IPS-18a (cell line): Measurements from ENCODE around the gene WDR55.
"Not testable (repeated sequence)": the region's sequence is repeated elsewhere in the genome, so short reads cannot be mapped to it uniquely, and the experiment has no call there.

Source experiments
- H3K27ac ChIP-seq: one replicate; pipeline ENCODE4 v1.5.1; 2013; ENCODE audit warnings: low read length
- H3K27me3 ChIP-seq: one replicate; pipeline ENCODE4 v1.6.1; 2013; ENCODE audit warnings: mild to moderate bottlenecking, low read length; ENCODE audit not compliant: control insufficient read depth, insufficient read depth
- H3K36me3 ChIP-seq: one replicate; pipeline ENCODE4 v1.6.1; 2013; ENCODE audit warnings: low read depth, low read length; ENCODE audit not compliant: control insufficient read depth
- H3K4me1 ChIP-seq: one replicate; pipeline ENCODE4 v1.6.1; 2013; ENCODE audit warnings: low read depth, low read length; ENCODE audit not compliant: control insufficient read depth
- H3K4me3 ChIP-seq: one replicate; pipeline ENCODE4 v1.5.1; 2013; ENCODE audit warnings: low read length
- H3K9ac ChIP-seq: one replicate; pipeline ENCODE4 v1.6.1; 2013; ENCODE audit warnings: mild to moderate bottlenecking, low read length, moderate library complexity
- H3K9me3 ChIP-seq: one replicate; pipeline ENCODE4 v1.6.1; 2013; ENCODE audit warnings: low read depth, low read length; ENCODE audit not compliant: control insufficient read depth

WDR55 gene

DNA sequence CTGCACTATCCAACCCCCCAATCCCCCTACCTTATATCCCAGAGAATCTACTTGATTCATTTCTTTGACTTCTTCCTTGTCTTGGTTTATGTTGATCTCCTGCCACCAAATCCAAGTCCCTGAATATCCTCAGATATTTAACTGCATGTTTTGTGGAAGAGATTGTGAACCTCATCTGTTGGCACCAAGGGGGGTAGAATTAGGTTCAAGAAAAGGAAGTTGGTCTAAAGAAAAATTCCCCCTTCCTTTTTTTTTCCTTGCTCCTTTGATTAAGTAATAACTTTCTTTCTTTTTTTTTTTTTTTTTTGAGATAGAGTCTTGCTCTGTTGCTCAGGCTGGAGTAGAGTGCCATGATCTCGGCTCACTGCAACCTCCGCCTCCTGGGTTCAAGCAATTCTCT, 31.2 kb upstream of the WDR55 start:
- H3K27ac ChIP-seq: no peak overlapping the region
- H3K9me3 ChIP-seq: peaks cover 3% of the 10 kb centered on the region
- H3K9ac ChIP-seq: no peak overlapping the region
- H3K4me3 ChIP-seq: no peak overlapping the region
- peaks cover 42% of the 10 kb centered on the region for H3K27me3 ChIP-seq
- H3K4me1 ChIP-seq: no peaks in the 10 kb centered on the region
- H3K36me3 ChIP-seq: no peaks in the 10 kb centered on the region

DNA sequence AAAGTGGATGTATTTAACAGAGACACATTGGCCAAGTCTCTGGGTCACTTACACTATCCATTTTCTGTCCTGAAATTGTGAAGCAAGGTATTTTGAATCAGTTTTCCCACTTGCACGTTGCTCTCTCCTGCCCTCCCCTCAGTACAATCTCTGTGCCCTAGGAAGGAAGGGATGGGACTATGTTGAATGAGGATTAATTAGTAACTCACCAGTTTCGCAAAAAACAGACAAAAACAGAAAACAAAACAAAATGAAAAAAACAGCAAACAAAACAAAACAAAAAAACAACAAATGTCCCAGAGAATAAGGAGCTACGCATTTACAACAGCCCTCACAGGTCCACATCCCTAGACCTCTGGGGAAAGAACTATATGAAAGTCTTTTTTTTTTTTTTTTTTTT, 30.6 kb upstream of the WDR55 start:
- Histone ChIP-seq H3K9me3 (no peaks in the 10 kb centered on the region), H3K36me3 (no peaks in the 10 kb centered on the region), H3K27ac (no peak overlapping the region), H3K9ac (no peak overlapping the region), H3K27me3 (peaks cover 42% of the 10 kb centered on the region), H3K4me3 (no peak overlapping the region), H3K4me1 (peaks cover 3% of the 10 kb centered on the region)

DNA sequence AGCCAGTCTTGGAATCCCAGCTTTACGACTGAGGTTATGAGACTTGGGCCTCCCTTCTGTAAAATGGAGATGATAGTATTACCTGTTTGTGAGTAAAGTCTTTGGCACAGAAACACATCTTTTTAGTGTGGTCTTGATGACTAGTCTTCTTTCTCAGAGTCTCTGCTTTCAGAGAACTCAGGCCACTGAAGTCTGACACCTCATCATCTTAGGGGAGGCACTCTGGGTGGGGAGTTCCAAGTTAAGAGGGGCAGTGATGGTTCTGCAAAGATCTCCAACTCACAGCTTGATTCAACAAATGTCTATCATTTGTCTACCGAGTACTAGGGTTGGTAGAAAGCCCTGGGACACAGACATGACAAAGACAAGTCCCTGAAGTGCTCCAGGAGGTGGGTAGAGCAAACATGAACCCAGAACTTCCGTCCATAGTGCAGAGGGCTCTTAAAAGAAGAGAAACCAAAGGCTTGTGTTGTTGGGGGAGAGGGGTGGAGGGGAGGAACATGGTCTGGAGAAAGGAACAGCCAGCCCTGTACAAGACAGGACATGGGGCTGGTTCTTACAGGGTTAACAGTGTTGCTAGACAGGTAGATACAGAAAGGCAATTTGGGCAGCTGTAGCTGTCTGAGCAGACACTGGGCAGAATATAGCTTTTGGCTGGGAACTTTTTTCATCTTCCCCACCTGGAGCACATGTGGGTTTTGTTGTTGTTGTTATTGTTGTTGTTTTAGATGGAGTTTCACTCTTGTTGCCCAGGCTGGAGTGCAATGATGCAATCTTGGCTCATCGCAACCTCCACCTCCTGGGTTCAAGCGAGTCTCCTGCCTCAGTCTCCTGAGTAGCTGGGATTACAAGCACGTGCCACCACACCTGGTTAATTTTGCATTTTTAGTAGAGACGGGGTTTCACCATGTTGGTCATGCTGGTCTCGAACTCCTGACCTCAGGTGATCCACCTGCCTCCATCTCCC, 29.1 kb upstream of the WDR55 start:
- Histone ChIP-seq H3K9me3 (no peaks in the 10 kb centered on the region), H3K36me3 (no peaks in the 10 kb centered on the region), H3K27me3 (peaks cover 37% of the 10 kb centered on the region), H3K27ac (no peak overlapping the region), H3K9ac (no peak overlapping the region), H3K4me3 (no peak overlapping the region), H3K4me1 (peaks cover 3% of the 10 kb centered on the region)

DNA sequence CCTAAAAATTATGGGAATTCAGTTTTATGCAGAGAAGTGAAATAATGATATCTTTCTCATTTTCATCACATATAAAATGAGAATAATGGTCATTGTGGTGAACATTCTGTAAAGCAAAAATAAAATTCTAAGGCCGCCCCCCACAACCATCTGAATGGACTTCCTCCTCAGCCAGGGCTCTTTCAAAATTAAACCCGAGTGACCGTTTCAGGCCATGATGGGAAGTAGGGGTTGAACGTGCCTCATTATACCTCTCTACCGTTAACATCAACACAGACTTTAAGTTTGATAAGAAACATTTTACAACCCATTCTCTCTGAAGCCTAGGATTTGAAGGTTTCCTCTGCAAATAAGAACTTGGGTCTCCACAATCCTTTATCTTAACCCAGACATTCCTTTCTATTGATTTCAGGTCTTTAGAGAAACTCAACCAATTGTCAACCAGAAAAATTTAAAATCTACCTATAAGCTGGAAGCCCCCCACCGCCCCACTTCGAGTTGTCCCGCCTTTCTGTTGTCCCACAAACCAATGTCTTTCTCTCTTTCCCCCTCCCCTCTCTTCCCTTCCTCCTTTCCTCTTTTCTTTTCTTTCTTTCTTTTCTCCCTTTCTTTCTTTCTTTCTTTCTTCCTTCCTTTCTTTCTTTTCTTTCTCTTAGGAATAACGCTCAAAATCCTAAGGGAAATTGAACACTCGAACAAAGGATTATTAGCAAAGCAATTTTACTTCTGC, 27.2 kb upstream of the WDR55 start:
- Histone ChIP-seq H3K9me3 (no peaks in the 10 kb centered on the region), H3K4me1 (peaks cover 3% of the 10 kb centered on the region), H3K27me3 (peaks cover 17% of the 10 kb centered on the region), H3K27ac (no peak overlapping the region), H3K36me3 (peaks cover 10% of the 10 kb centered on the region), H3K4me3 (no peak overlapping the region), H3K9ac (no peak overlapping the region)

DNA sequence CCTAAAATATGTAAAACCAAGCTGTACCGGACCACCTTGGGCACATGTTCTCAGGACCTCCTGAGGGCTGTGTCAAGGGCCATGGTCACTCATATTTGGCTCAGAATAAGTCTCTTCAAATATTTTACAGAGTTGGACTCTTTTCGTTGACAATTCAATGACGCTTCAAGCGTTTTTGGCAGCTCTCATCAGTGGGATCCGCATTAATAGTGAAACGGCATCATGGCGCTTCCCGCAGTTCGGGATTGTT, 25.9 kb upstream of the WDR55 start:
- peaks cover 21% of the 10 kb centered on the region for H3K36me3 ChIP-seq
- peak overlapping the region; percentile 81 for H3K4me3 ChIP-seq
- not testable (repeated sequence) for H3K27me3 ChIP-seq, H3K9ac ChIP-seq, H3K4me1 ChIP-seq, H3K9me3 ChIP-seq, H3K27ac ChIP-seq

DNA sequence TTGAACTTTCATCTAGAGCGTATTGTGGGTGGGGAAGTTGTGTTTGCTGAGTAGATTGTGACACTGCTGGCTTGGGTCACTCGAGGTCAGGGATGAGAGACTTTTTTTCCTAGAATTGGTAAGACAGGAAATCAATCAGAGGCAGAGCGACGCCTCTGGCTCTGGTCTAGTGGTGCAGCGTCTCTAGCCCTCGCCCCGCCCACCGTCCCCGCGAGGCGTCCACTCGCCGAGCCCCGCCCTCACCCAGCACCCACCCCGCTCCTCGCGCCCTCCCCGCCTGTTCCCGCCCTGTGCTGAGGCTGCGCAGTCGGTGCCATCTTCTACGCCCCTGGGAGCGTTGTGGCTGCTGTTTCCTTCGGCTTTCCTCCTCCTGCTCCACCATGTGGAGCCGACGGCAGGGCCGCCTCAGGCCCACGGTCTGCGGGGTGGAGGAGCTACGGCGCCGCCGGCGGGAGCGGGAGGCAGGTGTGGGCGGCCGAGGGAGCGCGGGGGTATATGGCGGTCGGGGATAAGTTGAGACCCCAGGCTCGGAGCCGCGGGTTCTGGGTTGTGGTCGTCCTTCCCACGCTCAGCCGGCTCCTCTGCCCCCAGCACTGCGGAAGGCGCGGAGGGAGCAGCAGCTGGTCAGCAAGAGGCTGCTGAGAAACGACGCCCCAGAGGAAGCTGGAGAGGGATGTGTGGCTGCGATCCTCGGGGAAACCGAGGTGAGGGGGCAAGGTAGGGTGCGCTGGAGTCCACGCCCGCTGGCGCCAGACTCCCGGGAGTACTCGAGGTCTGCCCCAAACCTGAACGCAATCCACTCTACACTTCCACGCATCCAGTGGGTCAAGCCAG, 25.3 kb upstream of the WDR55 start, which contains the start of gene TMCO6:
Gene TMCO6 (plus strand): TSS at position 304 of the 834 bp plus-strand sequence. CDS start 77 bp downstream, at position 381.
- H3K4me1 ChIP-seq: peaks cover 3% of the 10 kb centered on the region
- peak within 1 kb of the TSS; percentile 81 for H3K4me3 ChIP-seq
- peak within 1 kb of the TSS; percentile 71 for H3K9ac ChIP-seq
- no peaks in the 10 kb centered on the region for H3K27me3 ChIP-seq
- H3K27ac ChIP-seq: no peak within 1 kb of the TSS
- H3K9me3 ChIP-seq: no peaks in the 10 kb centered on the region
- peaks cover 26% of the 10 kb centered on the region for H3K36me3 ChIP-seq

DNA sequence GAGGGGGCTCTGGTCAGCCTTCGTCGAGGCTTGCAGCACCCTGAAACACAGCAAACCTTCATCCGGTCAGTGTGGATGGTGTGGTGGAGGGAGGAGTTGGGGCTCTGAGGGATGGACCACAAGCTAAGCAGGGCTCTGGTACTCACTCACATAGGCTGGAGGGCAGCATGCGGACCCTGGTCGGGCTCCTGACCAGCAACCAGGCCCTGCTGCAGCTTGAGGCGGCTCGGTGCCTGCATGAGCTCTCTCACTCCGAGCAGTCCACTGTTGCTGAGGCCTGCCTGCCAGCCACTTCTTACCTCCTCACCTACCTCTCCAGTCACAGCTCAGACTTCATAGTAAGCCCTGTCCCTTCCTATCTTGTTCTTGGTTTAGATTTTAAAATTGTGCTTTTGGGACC, 23.0 kb upstream of the WDR55 start:
- Histone ChIP-seq H3K9ac (no peak overlapping the region), H3K27ac (no peak overlapping the region), H3K4me1 (peaks cover 3% of the 10 kb centered on the region), H3K9me3 (no peaks in the 10 kb centered on the region), H3K4me3 (no peak overlapping the region), H3K27me3 (no peaks in the 10 kb centered on the region), H3K36me3 (peaks cover 41% of the 10 kb centered on the region)

DNA sequence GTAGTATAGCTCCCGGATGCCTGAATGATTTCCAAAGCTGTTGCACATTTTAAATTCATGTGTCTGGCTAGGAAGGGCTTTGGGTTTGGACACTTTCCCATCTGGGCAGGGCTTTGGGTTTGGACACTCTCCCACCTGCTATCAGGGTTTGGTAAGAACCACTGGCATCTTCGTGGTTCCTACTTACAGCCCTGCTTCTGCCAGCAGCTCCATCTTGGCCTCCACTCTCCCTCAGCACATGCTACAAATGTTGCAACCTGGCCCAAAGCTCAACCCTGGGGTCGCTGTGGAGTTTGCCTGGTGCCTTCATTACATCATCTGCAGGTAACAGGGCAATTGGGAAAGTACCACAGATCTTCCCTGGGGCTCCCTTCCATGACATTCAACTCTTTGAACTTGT, 22.0 kb upstream of the WDR55 start:
- no peak overlapping the region for H3K27ac ChIP-seq
- peaks cover 3% of the 10 kb centered on the region for H3K4me1 ChIP-seq
- no peak overlapping the region for H3K4me3 ChIP-seq
- H3K27me3 ChIP-seq: no peaks in the 10 kb centered on the region
- H3K9me3 ChIP-seq: no peaks in the 10 kb centered on the region
- peaks cover 41% of the 10 kb centered on the region for H3K36me3 ChIP-seq
- no peak overlapping the region for H3K9ac ChIP-seq

DNA sequence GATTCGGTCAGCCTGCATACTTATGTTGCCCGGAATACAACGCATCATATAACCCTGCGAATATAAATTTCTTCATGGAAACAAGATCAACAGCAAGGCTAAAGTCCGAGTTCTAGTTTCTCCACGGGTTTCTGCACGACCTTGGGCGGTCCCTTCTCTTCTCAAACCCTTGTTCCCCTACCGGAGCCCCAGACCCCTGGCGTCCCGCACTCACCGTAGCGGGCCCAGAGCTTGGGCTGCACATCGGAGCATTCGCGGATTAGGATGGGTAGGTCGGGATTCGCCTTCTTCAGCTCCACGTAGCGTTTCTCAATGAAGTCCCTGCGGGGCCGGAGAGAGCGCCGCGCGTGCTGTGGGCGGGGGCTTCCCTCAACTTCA, 17.7 kb upstream of the WDR55 start:
- H3K36me3 ChIP-seq: peaks cover 53% of the 10 kb centered on the region
- H3K27ac ChIP-seq: no peak overlapping the region
- no peaks in the 10 kb centered on the region for H3K9me3 ChIP-seq
- H3K4me1 ChIP-seq: no peaks in the 10 kb centered on the region
- no peaks in the 10 kb centered on the region for H3K27me3 ChIP-seq
- H3K9ac ChIP-seq: peak overlapping the region; percentile 81
- peak overlapping the region; percentile 94 for H3K4me3 ChIP-seq

DNA sequence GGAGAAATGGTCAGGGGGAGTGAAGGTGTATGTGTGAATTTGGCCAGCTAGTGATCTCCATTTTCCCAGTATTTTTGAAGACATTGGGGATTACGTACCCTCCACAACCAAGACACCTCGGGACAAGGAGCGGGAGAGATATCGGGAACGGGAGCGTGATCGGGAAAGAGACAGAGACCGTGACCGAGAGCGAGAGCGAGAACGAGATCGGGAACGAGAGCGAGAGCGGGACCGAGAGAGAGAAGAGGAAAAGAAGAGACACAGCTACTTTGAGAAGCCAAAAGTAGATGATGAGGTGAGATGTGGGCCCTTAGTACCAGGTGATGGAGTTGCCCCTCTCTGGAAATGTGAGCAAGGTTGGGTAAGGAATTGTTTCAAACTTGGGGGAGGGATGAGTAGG, 5.8 kb upstream of the WDR55 start:
- H3K36me3 ChIP-seq: peaks cover 83% of the 10 kb centered on the region
- H3K4me1 ChIP-seq: no peaks in the 10 kb centered on the region
- no peaks in the 10 kb centered on the region for H3K9me3 ChIP-seq
- no peaks in the 10 kb centered on the region for H3K27me3 ChIP-seq
- no peak overlapping the region for H3K9ac ChIP-seq
- H3K4me3 ChIP-seq: no peak overlapping the region
- no peak overlapping the region for H3K27ac ChIP-seq

DNA sequence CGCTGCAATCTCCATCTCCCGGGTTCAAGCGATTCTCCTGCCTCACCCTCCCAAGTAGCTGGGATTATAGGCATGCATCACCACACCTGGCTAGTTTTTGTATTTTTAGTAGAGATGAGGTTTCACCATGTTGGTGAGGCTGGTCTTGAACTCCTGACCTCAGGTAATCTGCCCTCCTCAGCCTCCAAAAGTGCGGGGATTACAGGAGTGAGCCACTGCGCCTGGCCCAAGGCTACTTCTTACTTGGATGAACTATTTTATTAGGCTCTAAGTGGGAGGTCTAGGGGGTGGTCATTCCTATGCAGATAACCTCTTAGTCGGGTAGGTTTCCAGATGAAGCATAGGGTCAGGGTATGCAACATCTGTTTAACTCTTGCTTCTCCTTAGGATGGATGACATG, 4.3 kb upstream of the WDR55 start:
- peaks cover 68% of the 10 kb centered on the region for H3K36me3 ChIP-seq
- H3K9ac ChIP-seq: not testable (repeated sequence)

More for the DNA sequence above, 4.3 kb upstream of the WDR55 start:
- H3K4me1 ChIP-seq, H3K27ac ChIP-seq, H3K9me3 ChIP-seq, H3K27me3 ChIP-seq, H3K4me3 ChIP-seq: not testable (repeated sequence)
